A673 (cell line): ENCODE measurements around the gene PLCD3. TPM values are rescaled to one million over a fixed set of nuclear protein-coding genes. Genes with fewer than 3 reads are reported as not detected.

Experiments
- Bru-seq: library from RNA; stranded (reverse); fragments of 400-500 nt; gene quantifications from one replicate; lab custom pipeline; 2021; lab: Mats Ljungman, UMichigan
- BruChase-seq, 2 experiments: library from RNA; stranded (reverse); fragments of 400-500 nt; gene quantifications; one replicate each; lab custom pipeline; 2021; lab: Mats Ljungman, UMichigan
- BruUV-seq: library from RNA; stranded (reverse); fragments of 400-500 nt; replicated peaks from 2 replicates; lab custom pipeline; 2021; lab: Mats Ljungman, UMichigan
- CTCF ChIA-PET: fragments of 300-600 bp; sonication (Branson Sonifier 250); formaldehyde crosslinking; loops from one replicate; lab custom pipeline; 2022; ENCODE audit warnings: antibody characterized with exemption; lab: Charles Lee
- POLR2A ChIA-PET: fragments of 300-600 bp; sonication (Branson Sonifier 250); formaldehyde crosslinking; loops from one replicate; lab custom pipeline; 2022; ENCODE audit warnings: antibody characterized with exemption; ENCODE audit not compliant: low non-redundant PET; lab: Charles Lee
- DNase-seq: peaks from one replicate; pipeline ENCODE4 v3.0.0-alpha.2; 2015; ENCODE audit warnings: low spot score
- H3K27ac ChIP-seq: fragments of 200-600 bp; sonication (generic); 2 replicates; pipeline ENCODE4 v1.5.1; 2016; ENCODE audit warnings: mixed run types, low read depth, mild to moderate bottlenecking, mixed read lengths, antibody characterized with exemption, low read length; ENCODE audit not compliant: poor library complexity, severe bottlenecking
- H3K27me3 ChIP-seq: fragments of 200-600 bp; sonication (generic); replicated peaks from 2 replicates; pipeline ENCODE4 v1.6.1; 2017; ENCODE audit warnings: mixed run types, low read depth, mild to moderate bottlenecking, mixed read lengths, antibody characterized with exemption, low read length; ENCODE audit not compliant: insufficient read depth, poor library complexity
- H3K36me3 ChIP-seq: fragments of 200-600 bp; sonication (generic); 2 replicates; pipeline ENCODE4 v1.6.1; 2016; ENCODE audit warnings: mixed run types, mild to moderate bottlenecking, mixed read lengths, antibody characterized with exemption, low read length; ENCODE audit not compliant: insufficient read depth, poor library complexity, severe bottlenecking
- H3K4me1 ChIP-seq: fragments of 200-600 bp; sonication (generic); 2 replicates; pipeline ENCODE4 v1.6.1; 2017; ENCODE audit warnings: mixed run types, mild to moderate bottlenecking, mixed read lengths, antibody characterized with exemption, low read length; ENCODE audit not compliant: insufficient read depth, poor library complexity, severe bottlenecking
- H3K4me3 ChIP-seq: fragments of 200-600 bp; sonication (generic); 2 replicates; pipeline ENCODE4 v1.5.1; 2016; ENCODE audit warnings: low read depth, mixed run types, mild to moderate bottlenecking, mixed read lengths, low read length; ENCODE audit not compliant: poor library complexity, severe bottlenecking
- H3K9me3 ChIP-seq: fragments of 200-600 bp; sonication (generic); 2 replicates; pipeline ENCODE4 v1.6.1; 2016; ENCODE audit warnings: mixed run types, low read depth, mild to moderate bottlenecking, mixed read lengths, antibody characterized with exemption, low read length; ENCODE audit not compliant: poor library complexity, severe bottlenecking
- EZH2 ChIP-seq: fragments of 200-600 bp; sonication (generic); IDR thresholded peaks from 2 replicates; pipeline ENCODE4 v1.6.1; 2017; ENCODE audit warnings: borderline replicate concordance, low read depth, mild to moderate bottlenecking, mixed read lengths, antibody characterized with exemption, low read length; ENCODE audit not compliant: poor library complexity, severe bottlenecking
- intact Hi-C: fragments of 100-400 bp; cut with micrococcal nuclease; formaldehyde crosslinking; loops from one replicate; pipeline ENCODE4 v1.10.0; 2022; ENCODE audit not compliant: unreplicated experiment
- long read RNA-seq: library from polyadenylated mRNA; stranded (forward); transcript quantifications from one replicate; pipeline ENCODE4 v2.0.0, GENCODE V29; 2022
- total RNA-seq: library from RNA; stranded (reverse); gene quantifications from 2 replicates; pipeline ENCODE4 v1.2.3, GENCODE V29; 2021
- TF ChIP-seq, protein P1 (sequence below): fragments of 300-800, 200-600 bp; sonication (generic); conservative IDR thresholded peaks from 2 replicates; pipeline ENCODE4 v1.5.1; 2017; ENCODE audit warnings: low read depth, mild to moderate bottlenecking, antibody characterized with exemption, low read length, moderate library complexity, mixed read lengths

PLCD3 gene, protein sequence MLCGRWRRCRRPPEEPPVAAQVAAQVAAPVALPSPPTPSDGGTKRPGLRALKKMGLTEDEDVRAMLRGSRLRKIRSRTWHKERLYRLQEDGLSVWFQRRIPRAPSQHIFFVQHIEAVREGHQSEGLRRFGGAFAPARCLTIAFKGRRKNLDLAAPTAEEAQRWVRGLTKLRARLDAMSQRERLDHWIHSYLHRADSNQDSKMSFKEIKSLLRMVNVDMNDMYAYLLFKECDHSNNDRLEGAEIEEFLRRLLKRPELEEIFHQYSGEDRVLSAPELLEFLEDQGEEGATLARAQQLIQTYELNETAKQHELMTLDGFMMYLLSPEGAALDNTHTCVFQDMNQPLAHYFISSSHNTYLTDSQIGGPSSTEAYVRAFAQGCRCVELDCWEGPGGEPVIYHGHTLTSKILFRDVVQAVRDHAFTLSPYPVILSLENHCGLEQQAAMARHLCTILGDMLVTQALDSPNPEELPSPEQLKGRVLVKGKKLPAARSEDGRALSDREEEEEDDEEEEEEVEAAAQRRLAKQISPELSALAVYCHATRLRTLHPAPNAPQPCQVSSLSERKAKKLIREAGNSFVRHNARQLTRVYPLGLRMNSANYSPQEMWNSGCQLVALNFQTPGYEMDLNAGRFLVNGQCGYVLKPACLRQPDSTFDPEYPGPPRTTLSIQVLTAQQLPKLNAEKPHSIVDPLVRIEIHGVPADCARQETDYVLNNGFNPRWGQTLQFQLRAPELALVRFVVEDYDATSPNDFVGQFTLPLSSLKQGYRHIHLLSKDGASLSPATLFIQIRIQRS
- 12.0 and 18.5 TPM in 2 replicates for total RNA-seq
- Bru-seq, nascent RNA, result percentile 36 among the genes with signal in this experiment
- percentile 37 among the genes with signal in this experiment for BruChase-seq, experiment 1, labeled RNA remaining after a 2-hour chase
- BruChase-seq, experiment 2, labeled RNA remaining after a 6-hour chase, result percentile 43 among the genes with signal in this experiment
- long read RNA-seq, full-length matches to known transcripts, result 3 of 9 reads
- long read RNA-seq, partial matches to known transcripts, result 4 of 9 reads
- long read RNA-seq, other reads (novel, unspliced or antisense), result 2 of 9 reads

DNA sequence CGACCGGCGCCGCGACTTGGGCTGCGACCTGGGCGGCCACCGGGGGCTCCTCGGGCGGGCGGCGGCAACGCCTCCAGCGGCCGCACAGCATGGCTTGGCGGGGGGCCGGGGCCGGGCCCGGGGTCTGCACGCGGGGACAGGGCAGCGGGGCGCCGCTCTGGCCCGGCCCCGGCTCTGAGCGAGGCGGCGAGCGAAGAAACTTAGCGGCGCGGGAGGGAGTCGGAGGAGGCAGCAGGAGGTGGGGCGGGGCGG, at the start of gene PLCD3:
TSS of gene PLCD3 (minus strand) at position 196 of the 252 bp plus-strand sequence. CDS start at position 91, 105 bp downstream.
- no peaks in the 10 kb centered on the region for H3K9me3 ChIP-seq
- ChIA-PET POLR2A (no interaction called here), CTCF (no interaction called here)
- DNase-seq, result peak; percentile 63
- H3K27ac ChIP-seq, result no peak within 1 kb of the TSS
- no TSS peak for BruUV-seq
- H3K27me3 ChIP-seq, result no peaks in the 10 kb centered on the region
- H3K4me3 ChIP-seq, result peak within 1 kb of the TSS; percentile 64
- TF ChIP-seq EZH2, result no peak
- TF ChIP-seq, protein P1, sequence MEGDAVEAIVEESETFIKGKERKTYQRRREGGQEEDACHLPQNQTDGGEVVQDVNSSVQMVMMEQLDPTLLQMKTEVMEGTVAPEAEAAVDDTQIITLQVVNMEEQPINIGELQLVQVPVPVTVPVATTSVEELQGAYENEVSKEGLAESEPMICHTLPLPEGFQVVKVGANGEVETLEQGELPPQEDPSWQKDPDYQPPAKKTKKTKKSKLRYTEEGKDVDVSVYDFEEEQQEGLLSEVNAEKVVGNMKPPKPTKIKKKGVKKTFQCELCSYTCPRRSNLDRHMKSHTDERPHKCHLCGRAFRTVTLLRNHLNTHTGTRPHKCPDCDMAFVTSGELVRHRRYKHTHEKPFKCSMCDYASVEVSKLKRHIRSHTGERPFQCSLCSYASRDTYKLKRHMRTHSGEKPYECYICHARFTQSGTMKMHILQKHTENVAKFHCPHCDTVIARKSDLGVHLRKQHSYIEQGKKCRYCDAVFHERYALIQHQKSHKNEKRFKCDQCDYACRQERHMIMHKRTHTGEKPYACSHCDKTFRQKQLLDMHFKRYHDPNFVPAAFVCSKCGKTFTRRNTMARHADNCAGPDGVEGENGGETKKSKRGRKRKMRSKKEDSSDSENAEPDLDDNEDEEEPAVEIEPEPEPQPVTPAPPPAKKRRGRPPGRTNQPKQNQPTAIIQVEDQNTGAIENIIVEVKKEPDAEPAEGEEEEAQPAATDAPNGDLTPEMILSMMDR, result no peak
- intact Hi-C loops, result loop anchor here (5.0 to 10.0 kb wide), 2 partner anchors 253 to 355 kb away; no protein-coding TSS in a partner anchor
- H3K4me1 ChIP-seq, result no peaks in the 10 kb centered on the region
- no peaks in the 10 kb centered on the region for H3K36me3 ChIP-seq

DNA sequence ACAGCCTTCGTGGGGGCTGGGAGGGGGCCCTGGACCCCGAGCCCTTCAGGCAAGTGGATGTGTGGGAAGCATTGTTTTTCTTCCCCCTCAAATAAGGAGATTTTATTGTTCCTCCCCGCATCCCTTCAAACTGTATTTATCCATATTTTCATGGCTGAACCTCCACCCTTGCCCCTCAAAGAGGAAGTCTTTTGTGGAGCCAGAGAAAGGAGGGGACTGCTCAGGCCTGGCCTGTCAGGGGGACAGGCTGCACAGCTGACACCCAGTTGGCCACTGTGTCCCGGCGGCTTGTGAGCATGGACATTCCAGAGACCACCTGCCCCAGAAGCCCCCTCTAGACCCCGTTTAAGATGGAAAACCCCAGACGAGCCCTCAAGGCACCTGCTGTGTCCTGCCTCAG, 45.2 kb upstream of the PLCD3 start:
- Histone ChIP-seq H3K27me3 (no peaks in the 10 kb centered on the region), H3K4me1 (peaks cover 3% of the 10 kb centered on the region), H3K36me3 (no peaks in the 10 kb centered on the region), H3K27ac (no peak overlapping the region), H3K4me3 (no peak overlapping the region), H3K9me3 (no peaks in the 10 kb centered on the region)
- ChIA-PET CTCF (no interaction called here), POLR2A (no interaction called here)
- intact Hi-C loops, result no loop called here
- no peak for TF ChIP-seq EZH2
- TF ChIP-seq, protein P1, result no peak
- DNase-seq, result no peak
- no TSS peak for BruUV-seq

DNA sequence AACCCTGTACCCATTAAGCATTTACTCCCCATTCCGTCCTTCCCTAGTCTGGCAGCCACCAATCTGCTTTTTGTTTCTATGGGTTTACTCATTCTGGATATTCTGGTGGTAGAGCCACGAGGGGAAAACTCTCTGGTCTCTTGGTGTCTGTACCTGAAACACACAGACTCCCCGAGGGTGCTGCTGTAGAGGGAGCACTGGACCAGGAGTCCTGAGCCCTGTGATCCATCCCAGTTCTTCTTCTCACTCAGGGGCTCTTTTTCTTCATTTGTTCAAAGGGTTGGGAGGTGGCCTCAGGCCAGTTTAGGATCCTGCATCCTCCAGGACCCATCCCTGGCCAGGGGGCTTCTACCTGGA, 43.4 kb upstream of the PLCD3 start:
- Histone ChIP-seq H3K9me3 (no peaks in the 10 kb centered on the region), H3K27ac (no peak overlapping the region), H3K4me3 (no peak overlapping the region), H3K27me3 (no peaks in the 10 kb centered on the region), H3K36me3 (no peaks in the 10 kb centered on the region), H3K4me1 (peaks cover 20% of the 10 kb centered on the region)
- TF ChIP-seq, protein P1, result no peak
- TF ChIP-seq EZH2, result no peak
- DNase-seq, result no peak
- POLR2A ChIA-PET, result no interaction called here
- no TSS peak for BruUV-seq
- CTCF ChIA-PET, result interaction anchor here (0.8 to 1.0 kb wide), 2 partner anchors 22 to 40 kb away, joined by 4 to 15 read pairs; partner anchors contain the start of gene ACBD4
- intact Hi-C loops, result no loop called here
